HEK293 (cell line): ENCODE results near the gene SAE1.

Source experiments
- CTCF ChIA-PET: fragments of 350-600 bp; formaldehyde crosslinking; extraction: SDS; loops from one replicate; lab custom pipeline; 2021; ENCODE audit warnings: antibody characterized with exemption; lab: Yijun Ruan, JAX
- POLR2A ChIA-PET: fragments of 300-600 bp; formaldehyde crosslinking; extraction: SDS; loops from one replicate; lab custom pipeline; 2020; ENCODE audit warnings: antibody characterized with exemption, inconsistent platforms; lab: Yijun Ruan, JAX
- H3K27ac ChIP-seq: fragments of 200-500 bp; sonication (Bioruptor generic); 2 replicates; pipeline ENCODE4 v1.5.1; 2014; ENCODE audit warnings: low read depth, low read length, control low read depth, inconsistent platforms; ENCODE audit errors: extremely low read depth
- H3K36me3 ChIP-seq, 2 experiments: fragments of 200-500 bp in 1 of 2; sonication (Bioruptor generic) in 1 of 2; 1 replicate in 1 of 2; 2 replicates in 1 of 2; pipeline ENCODE4 v1.5.1; 2014 to 2017; ENCODE audit warnings: inconsistent platforms in 2 of 2, low read length in 2 of 2; ENCODE audit not compliant: control insufficient read depth in 2 of 2, insufficient read depth in 1 of 2
- H3K4me1 ChIP-seq: fragments of 200-500 bp; sonication (Bioruptor generic); 2 replicates; pipeline ENCODE4 v1.5.1; 2014; ENCODE audit warnings: mild to moderate bottlenecking, low read length, inconsistent platforms; ENCODE audit not compliant: control insufficient read depth, insufficient read depth
- H3K4me3 ChIP-seq: 2 replicates; pipeline ENCODE4 v1.5.1; 2011; ENCODE audit warnings: low read depth, mild to moderate bottlenecking, control low read depth, low read length, moderate library complexity
- H3K9me3 ChIP-seq: fragments of 200-500 bp; sonication (Bioruptor generic); 2 replicates; pipeline ENCODE4 v1.5.1; 2014; ENCODE audit warnings: low read depth, low read length, inconsistent platforms; ENCODE audit not compliant: control insufficient read depth, insufficient read depth
- ATF2 ChIP-seq: fragments of 450-650 bp; formaldehyde crosslinking; IDR thresholded peaks from 2 replicates; pipeline ENCODE4 v1.5.1; 2016; ENCODE audit warnings: missing biosample characterization, missing genetic modification characterization, low read depth
- ELK4 ChIP-seq: IDR thresholded peaks from 2 replicates; pipeline ENCODE4 v1.6.1; 2011; ENCODE audit warnings: mild to moderate bottlenecking, low read depth, low read length, borderline replicate concordance
- FEZF1 ChIP-seq: fragments of 450-650 bp; formaldehyde crosslinking; IDR thresholded peaks from 2 replicates; pipeline ENCODE4 v1.5.1; 2016; ENCODE audit warnings: missing biosample characterization, missing genetic modification characterization
- GLIS2 ChIP-seq: fragments of 450-650 bp; formaldehyde crosslinking; IDR thresholded peaks from 2 replicates; pipeline ENCODE4 v1.5.1; 2016; ENCODE audit warnings: missing biosample characterization, missing genetic modification characterization
- HOXA7 ChIP-seq: sonication (generic); formaldehyde crosslinking; IDR thresholded peaks from 2 replicates; pipeline ENCODE4 v1.8.1; 2022; ENCODE audit warnings: missing genetic modification reagents, borderline replicate concordance
- KLF7 ChIP-seq: fragments of 450-650 bp; formaldehyde crosslinking; IDR thresholded peaks from 2 replicates; pipeline ENCODE4 v1.5.1; 2016; ENCODE audit warnings: missing biosample characterization, missing genetic modification characterization, borderline replicate concordance
- PRDM10 ChIP-seq: fragments of 450-650 bp; formaldehyde crosslinking; IDR thresholded peaks from 2 replicates; pipeline ENCODE4 v1.5.1; 2016; ENCODE audit warnings: missing biosample characterization, missing genetic modification characterization
- TRIM28 ChIP-seq: IDR thresholded peaks from 2 replicates; pipeline ENCODE4 v1.6.1; 2011; ENCODE audit warnings: low read length, control low read depth, borderline replicate concordance
- ZBTB20 ChIP-seq: fragments of 450-650 bp; formaldehyde crosslinking; IDR thresholded peaks from 2 replicates; pipeline ENCODE4 v1.5.1; 2016; ENCODE audit warnings: missing biosample characterization, missing genetic modification characterization
- ZFP37 ChIP-seq: fragments of 450-650 bp; formaldehyde crosslinking; IDR thresholded peaks from 2 replicates; pipeline ENCODE4 v1.5.1; 2016; ENCODE audit warnings: missing biosample characterization, missing genetic modification characterization
- ZNF2 ChIP-seq: fragments of 450-650 bp; formaldehyde crosslinking; IDR thresholded peaks from 2 replicates; pipeline ENCODE4 v1.5.1; 2016; ENCODE audit warnings: missing biosample characterization, missing genetic modification characterization
- ZNF37A ChIP-seq: fragments of 450-650 bp; IDR thresholded peaks from 2 replicates; pipeline ENCODE4 v1.5.1; 2018; ENCODE audit warnings: missing biosample characterization, missing genetic modification characterization
- ZNF548 ChIP-seq: fragments of 450-650 bp; formaldehyde crosslinking; IDR thresholded peaks from 2 replicates; pipeline ENCODE4 v1.5.1; 2016; ENCODE audit warnings: missing biosample characterization, missing genetic modification characterization
- ZNF768 ChIP-seq: fragments of 450-650 bp; formaldehyde crosslinking; IDR thresholded peaks from 2 replicates; pipeline ENCODE4 v1.5.1; 2018; ENCODE audit warnings: missing biosample characterization, mild to moderate bottlenecking, missing genetic modification characterization
- ZNF830 ChIP-seq: fragments of 450-650 bp; IDR thresholded peaks from 2 replicates; pipeline ENCODE4 v1.5.0; 2018; ENCODE audit warnings: missing biosample characterization, missing genetic modification characterization, low read depth, mild to moderate bottlenecking, moderate library complexity
- ZXDB ChIP-seq: fragments of 450-650 bp; formaldehyde crosslinking; IDR thresholded peaks from 2 replicates; pipeline ENCODE4 v1.5.1; 2016; ENCODE audit warnings: missing biosample characterization, missing genetic modification characterization

Gene SAE1

GRCh38 chr19:47161876-47162489 is 31.3 kb downstream of the SAE1 start:
- Histone ChIP-seq H3K9me3 (no peaks in the 10 kb centered on the region), H3K27ac (no peak overlapping the region), H3K4me1 (no peaks in the 10 kb centered on the region), H3K36me3 (peaks cover 64 to 71% of the 10 kb centered on the region in 2 experiments), H3K4me3 (no peak overlapping the region)
- ChIA-PET POLR2A (interaction anchor here (0.5 kb wide), 1 partner anchor 16 kb away, joined by 8 read pairs; no protein-coding TSS in a partner anchor), CTCF (interaction anchor here (1.1 to 1.7 kb wide), 2 partner anchors 48 to 82 kb away, joined by 4 to 7 read pairs; no protein-coding TSS in a partner anchor)
- 0 out of 2 replicates have a peak, but pooled peaks have one; percentile 21 for TF ChIP-seq ZFP37 (tag by site-specific recombination)
- TF ChIP-seq TRIM28, result no peak

GRCh38 chr19:47168065-47168464 is 37.4 kb downstream of the SAE1 start:
- ChIA-PET POLR2A (no interaction called here), CTCF (interaction anchor here (1.6 kb wide), 1 partner anchor 79 kb away, joined by 4 read pairs; no protein-coding TSS in a partner anchor)
- no peak overlapping the region for H3K4me3 ChIP-seq
- TF ChIP-seq PRDM10 (tag by site-specific recombination) (peak; percentile 94), ZNF37A (tag by site-specific recombination) (no peak)
- no peak overlapping the region for H3K27ac ChIP-seq
- peaks cover 67 to 80% of the 10 kb centered on the region in 2 experiments for H3K36me3 ChIP-seq
- no peaks in the 10 kb centered on the region for H3K4me1 ChIP-seq
- no peaks in the 10 kb centered on the region for H3K9me3 ChIP-seq

GRCh38 chr19:47172666-47173455 is 42.2 kb downstream of the SAE1 start:
- Histone ChIP-seq H3K4me1 (no peaks in the 10 kb centered on the region), H3K9me3 (no peaks in the 10 kb centered on the region), H3K4me3 (no peak overlapping the region), H3K36me3 (peaks cover 81 to 90% of the 10 kb centered on the region in 2 experiments), H3K27ac (no peak overlapping the region)
- TF ChIP-seq ATF2 (tag by site-specific recombination) (no peak), ZNF830 (tag by site-specific recombination) (no peak), ZBTB20 (tag by site-specific recombination) (no peak), ZNF768 (tag by site-specific recombination) (no peak), ZNF2 (tag by site-specific recombination) (no peak), KLF7 (tag by site-specific recombination) (no peak), GLIS2 (tag by site-specific recombination) (no peak), ZNF548 (no peak), HOXA7 (CRISPR knock-in tag) (no peak), ELK4 (no peak), FEZF1 (tag by site-specific recombination) (no peak), ZXDB (tag by site-specific recombination) (no peak)
- CTCF ChIA-PET, result interaction anchor here (0.6 to 1.0 kb wide), 3 partner anchors 8 to 23 kb away, joined by 3 to 4 read pairs (median 3); no protein-coding TSS in a partner anchor
- POLR2A ChIA-PET, result interaction anchor here (0.7 to 1.4 kb wide), 3 partner anchors 14 to 53 kb away, joined by 3 to 4 read pairs (median 3); no protein-coding TSS in a partner anchor
